Kidney (tissue), 14 donors: Measurements from ENCODE around the gene MEX3A. TPM values are rescaled to one million over a fixed set of nuclear protein-coding genes. Genes with fewer than 3 reads are reported as not detected.

Experiments
- DNase-seq, 5 donors: peaks; one replicate each; pipeline ENCODE4 v3.0.0-alpha.2; 2013 to 2020
- FAIRE-seq: peaks from 2 replicates; lab custom pipeline; 2012; peaks lifted over from hg19 to GRCh38; lab: Jason Lieb, UNC
- H3K27ac ChIP-seq, 2 donors: one replicate each; pipeline ENCODE4 v1.7.0; 2013; ENCODE audit warnings: low read depth in 2 of 2, low read length in 2 of 2, inconsistent platforms in 1 of 2
- H3K27me3 ChIP-seq: one replicate; pipeline ENCODE4 v1.7.1; 2013; ENCODE audit warnings: low read length, inconsistent platforms; ENCODE audit not compliant: control insufficient read depth, insufficient read depth
- H3K36me3 ChIP-seq, 3 donors: one replicate each; pipeline versions ENCODE4 v1.7.0 to v1.7.1; 2013; ENCODE audit warnings: low read length in 3 of 3, control low read depth in 1 of 3, inconsistent platforms in 1 of 3; ENCODE audit not compliant: insufficient read depth in 3 of 3, control insufficient read depth in 2 of 3
- H3K4me1 ChIP-seq, 3 donors: one replicate each; pipeline versions ENCODE4 v1.7.0 to v1.7.1; 2013; ENCODE audit warnings: low read length in 3 of 3, inconsistent platforms in 1 of 3, low read depth in 1 of 3; ENCODE audit not compliant: control insufficient read depth in 2 of 3, insufficient read depth in 2 of 3
- H3K4me3 ChIP-seq, 3 donors: one replicate each; pipeline versions ENCODE4 v1.7.0 to v1.8.1; 2013; ENCODE audit warnings: low read length in 3 of 3, control low read depth in 1 of 3, inconsistent platforms in 1 of 3
- H3K9ac ChIP-seq, 3 donors: one replicate each; pipeline versions ENCODE4 v1.7.0 to v1.7.1; 2013; ENCODE audit warnings: low read length in 3 of 3, control low read depth in 1 of 3, inconsistent platforms in 1 of 3
- H3K9me3 ChIP-seq, 3 donors: one replicate each; pipeline versions ENCODE4 v1.7.0 to v1.7.1; 2013; ENCODE audit warnings: low read length in 3 of 3, control low read depth in 1 of 3, inconsistent platforms in 1 of 3; ENCODE audit not compliant: control insufficient read depth in 2 of 3, insufficient read depth in 1 of 3
- CTCF ChIP-seq: IDR thresholded peaks from 3 replicates; pipeline ENCODE4 v1.5.1; 2012; ENCODE audit warnings: mild to moderate bottlenecking, moderate library complexity, borderline replicate concordance; ENCODE audit not compliant: insufficient read depth; ENCODE audit errors: extremely low read depth
- intact Hi-C: fragments of 100-400 bp; cut with DNase I; formaldehyde crosslinking; loops from one replicate; pipeline ENCODE4 v1.11.1; 2022
- polyA plus RNA-seq: library from polyadenylated mRNA; stranded (reverse); fragments of 350-450 nt; fragmentation: Illumina TruSeq; extraction: RNeasy Lipid Tissue Mini Kit (QIAGEN cat#74804); gene quantifications from one replicate; pipeline ENCODE4 v1.2.3, GENCODE V29; 2014; ENCODE audit warnings: low read depth, low replicate concordance; ENCODE audit not compliant: insufficient read depth
- total RNA-seq: library from RNA; stranded (reverse); fragmentation: NEBNext Ultra II Directional; extraction: Animal tissue kit (Norgen Biotek cat#: 25700); gene quantifications from one replicate; pipeline ENCODE4 v1.2.1, GENCODE V29; 2021
- donor health status: control.
- donor health status: control.
- donor health status: control.
- donor health status: control.
- donor health status: control.
- donor health status: DM: yes; HTN: yes; CAD: no.
- donor health status: Normal renal cell carcinoma (clear cell type).

Gene MEX3A
- total and polyA plus RNA-seq, 2 donors from 2014 or later = 1.0 to 1.7 TPM

DNA sequence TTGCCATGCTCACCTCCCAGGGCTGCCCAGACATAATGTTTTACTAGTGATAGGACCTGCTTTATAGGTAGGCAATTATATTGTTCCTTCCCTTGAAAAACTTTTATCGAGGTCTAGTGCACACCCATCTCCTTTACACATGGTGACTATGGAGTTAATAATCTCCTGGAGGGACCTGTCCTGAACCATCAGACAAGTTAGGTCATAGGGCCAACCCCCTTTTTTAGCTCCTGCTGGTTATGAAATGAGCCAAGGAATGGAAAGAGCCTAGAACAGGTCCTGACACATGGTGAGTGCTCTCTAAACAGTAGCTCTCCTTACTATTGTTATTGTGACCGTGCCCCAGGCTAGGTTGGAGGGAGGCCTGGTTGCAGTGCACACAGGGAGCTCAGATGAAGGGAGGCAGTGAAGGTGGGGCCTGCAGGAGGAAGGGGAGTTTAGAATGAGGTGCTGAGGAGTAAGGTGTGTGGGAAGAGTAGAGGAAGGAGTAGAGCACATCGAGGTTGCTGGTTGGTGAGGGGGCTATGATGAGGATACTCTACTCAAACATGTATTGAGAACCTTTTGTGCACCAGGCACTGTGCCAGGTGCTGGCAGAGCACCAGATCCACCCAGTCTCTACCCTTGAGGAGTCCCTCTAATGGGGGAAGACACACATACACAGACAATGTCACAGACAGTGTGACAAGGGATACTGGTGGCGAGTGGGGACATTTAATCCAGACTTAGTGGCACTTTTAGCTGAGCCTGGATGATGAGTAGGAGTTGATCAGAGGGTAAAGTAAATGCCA lies 18.1 kb upstream of the MEX3A start:
- Histone ChIP-seq H3K27ac (no peak overlapping the region), H3K27me3 (no peaks in the 10 kb centered on the region), H3K4me3 (no peak overlapping the region), H3K36me3 (no peaks in the 10 kb centered on the region), H3K4me1 (peaks cover 4 to 40% (median 36%) of the 10 kb centered on the region in 3 donors), H3K9me3 (no peaks in the 10 kb centered on the region), H3K9ac (peak overlapping the region in 1 of 3 donors; percentile 9)
- TF ChIP-seq CTCF = no peak
- FAIRE-seq = no peak
- no peak for DNase-seq
- intact Hi-C loops = no loop called here

- Histone ChIP-seq H3K4me1 (peaks cover 1 to 30% (median 26%) of the 10 kb centered on the region in 3 donors), H3K9me3 (no peaks in the 10 kb centered on the region), H3K27me3 (no peaks in the 10 kb centered on the region), H3K9ac (no peak overlapping the region), H3K4me3 (no peak overlapping the region), H3K27ac (no peak overlapping the region), H3K36me3 (no peaks in the 10 kb centered on the region)
- DNase-seq (no peak), FAIRE-seq (no peak)
- intact Hi-C loops = no loop called here
- no peak for TF ChIP-seq CTCF
Observed at GRCh38 chr1:156099282-156099681, 17.0 kb upstream of the MEX3A start.

DNA sequence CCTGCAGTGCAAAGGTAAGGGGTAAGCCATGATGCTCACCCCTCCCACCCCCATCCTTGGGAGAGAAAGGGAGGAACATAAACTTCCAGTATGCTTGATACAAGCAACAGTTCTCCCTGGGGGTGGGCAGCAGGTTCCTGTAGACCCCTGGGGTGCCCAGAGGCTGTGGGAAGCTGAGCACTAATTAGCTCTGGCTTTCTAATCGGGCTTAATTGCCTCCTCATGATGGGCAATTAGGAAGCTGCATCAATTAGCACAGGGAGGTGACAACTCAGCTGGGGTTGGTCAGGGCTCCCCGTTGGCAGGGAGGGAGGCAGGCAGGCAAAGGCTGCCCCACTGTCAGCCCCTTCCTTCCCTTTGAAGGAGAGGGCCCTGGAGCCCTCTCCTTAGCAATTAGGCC lies 16.5 kb upstream of the MEX3A start:
- peaks cover 0 to 25% (median 24%) of the 10 kb centered on the region in 3 donors for H3K4me1 ChIP-seq
- TF ChIP-seq CTCF = no peak
- no peak overlapping the region for H3K4me3 ChIP-seq
- H3K9ac ChIP-seq = no peak overlapping the region
- H3K36me3 ChIP-seq = no peaks in the 10 kb centered on the region
- no peaks in the 10 kb centered on the region for H3K9me3 ChIP-seq
- H3K27ac ChIP-seq = no peak overlapping the region
- intact Hi-C loops = no loop called here
- FAIRE-seq = no peak
- no peaks in the 10 kb centered on the region for H3K27me3 ChIP-seq
- no peak for DNase-seq
